Stimulated activated naive B cell treated with anti-CD40 and anti-IgM and Interleukin-4, amounts not matched to agents 10 μg/mL and 1 μg/mL and 100 μg/mL, for 72 hours (primary cell): ENCODE measurements around the gene GABRR2.

Source experiments
- ATAC-seq, 2 donors: fragments of 150-1000 bp; cut with Tn5 transposase; replicated peaks; 2 replicates each; pipeline ENCODE4 v1.10.0; 2021; ENCODE audit warnings: moderate library complexity in 1 of 2
- DNase-seq: peaks from one replicate; pipeline ENCODE4 v3.0.0; 2021
- H3K27ac Mint-ChIP-seq: one replicate; pipeline ENCODE4 v1.8.0; 2022; ENCODE audit warnings: mild to moderate bottlenecking, mixed read lengths
- H3K27me3 Mint-ChIP-seq, 2 donors: one replicate each; pipeline ENCODE4 v1.8.0; 2022; ENCODE audit warnings: mixed read lengths in 2 of 2
- H3K36me3 Mint-ChIP-seq, 2 donors: one replicate each; pipeline ENCODE4 v1.8.0; 2022; ENCODE audit warnings: mixed read lengths in 2 of 2, mild to moderate bottlenecking in 1 of 2
- H3K4me1 Mint-ChIP-seq, 2 donors: one replicate each; pipeline ENCODE4 v1.8.0; 2022; ENCODE audit warnings: mixed read lengths in 2 of 2, mild to moderate bottlenecking in 1 of 2
- H3K4me3 Mint-ChIP-seq, 2 donors: one replicate each; pipeline ENCODE4 v1.8.0; 2022; ENCODE audit warnings: mild to moderate bottlenecking in 2 of 2, mixed read lengths in 2 of 2, moderate library complexity in 1 of 2
- H3K9me3 Mint-ChIP-seq, 2 donors: one replicate each; pipeline ENCODE4 v1.8.0; 2022; ENCODE audit warnings: mixed read lengths in 2 of 2, mild to moderate bottlenecking in 1 of 2

Gene GABRR2

DNA sequence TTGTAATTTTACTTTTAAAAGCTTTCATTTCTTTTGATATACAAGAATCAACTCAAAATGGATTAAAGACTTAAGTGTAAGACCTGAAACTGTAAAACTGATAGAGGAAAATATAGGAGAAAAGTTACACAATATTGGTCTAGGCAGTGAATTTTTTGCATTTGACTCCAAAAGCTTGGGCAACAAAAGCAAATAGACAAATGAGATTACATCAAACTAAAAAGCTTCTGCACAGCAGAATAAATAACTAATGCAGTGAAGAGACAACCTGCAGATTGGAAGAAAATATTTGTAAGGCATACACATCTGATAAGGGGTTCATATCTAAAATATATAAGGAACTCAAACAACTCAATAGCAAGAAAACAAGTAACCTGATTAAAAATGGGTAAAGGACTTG lies 100.9 kb downstream of the GABRR2 start:
- no peak for ATAC-seq
- Mint-ChIP-seq H3K4me1 (peaks cover 2 to 5% of the 10 kb centered on the region in 2 donors), H3K27me3 (peaks cover 9 to 11% of the 10 kb centered on the region in 2 donors)

DNA sequence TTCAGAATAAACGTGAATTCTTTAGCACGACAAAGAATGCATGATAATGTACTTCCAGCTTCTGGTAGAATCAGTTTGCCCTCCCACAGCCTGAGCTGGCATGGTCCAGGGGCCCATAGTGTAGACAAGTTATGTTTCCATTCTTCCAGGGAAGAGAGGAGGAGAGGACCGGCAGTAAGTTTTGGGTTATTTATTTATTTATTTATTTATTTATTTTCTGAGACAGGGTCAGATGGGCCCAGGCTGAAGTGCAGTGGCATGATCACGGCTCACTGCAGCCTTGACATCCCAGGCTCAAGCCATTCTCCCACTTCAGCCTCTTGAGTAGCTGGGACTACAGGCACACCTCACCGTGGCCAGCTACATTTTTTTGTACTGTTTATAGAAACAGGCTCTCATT lies 102.6 kb downstream of the GABRR2 start:
- peaks cover 0 to 1% of the 10 kb centered on the region in 2 donors for H3K4me1 Mint-ChIP-seq
- H3K4me3 Mint-ChIP-seq: no peak overlapping the region
- ATAC-seq (no peak), DNase-seq (no peak)
- no peak overlapping the region for H3K27ac Mint-ChIP-seq
- H3K36me3 Mint-ChIP-seq: no peaks in the 10 kb centered on the region
- H3K9me3 Mint-ChIP-seq: no peaks in the 10 kb centered on the region
- peaks cover 6 to 7% of the 10 kb centered on the region in 2 donors for H3K27me3 Mint-ChIP-seq

More for the DNA sequence above, 100.9 kb downstream of the GABRR2 start:
- Mint-ChIP-seq H3K9me3 (no peaks in the 10 kb centered on the region), H3K27ac (no peak overlapping the region), H3K4me3 (no peak overlapping the region), H3K36me3 (no peaks in the 10 kb centered on the region)
- DNase-seq: no peak

DNA sequence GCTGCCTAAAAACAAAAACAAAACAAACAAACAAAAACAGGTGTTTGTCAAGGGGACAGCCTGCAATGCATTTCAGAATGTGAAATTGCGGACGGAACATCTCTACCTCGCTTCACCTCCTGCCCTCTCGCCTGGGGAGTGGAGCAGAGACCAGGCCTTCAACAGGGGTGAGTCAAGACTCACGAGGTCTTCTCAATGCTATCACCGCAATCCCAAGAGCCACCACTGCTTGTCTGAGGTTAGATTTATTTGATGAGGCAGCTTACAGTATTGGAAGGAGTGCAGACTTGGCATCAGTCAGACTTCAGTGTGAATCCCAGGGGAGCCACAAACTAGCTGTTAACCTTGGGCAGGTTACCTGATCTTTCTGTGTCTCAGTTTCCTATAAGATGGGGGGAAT lies 105.6 kb downstream of the GABRR2 start:
- no peak for ATAC-seq
- Mint-ChIP-seq H3K9me3 (no peaks in the 10 kb centered on the region), H3K4me1 (no peaks in the 10 kb centered on the region)

DNA sequence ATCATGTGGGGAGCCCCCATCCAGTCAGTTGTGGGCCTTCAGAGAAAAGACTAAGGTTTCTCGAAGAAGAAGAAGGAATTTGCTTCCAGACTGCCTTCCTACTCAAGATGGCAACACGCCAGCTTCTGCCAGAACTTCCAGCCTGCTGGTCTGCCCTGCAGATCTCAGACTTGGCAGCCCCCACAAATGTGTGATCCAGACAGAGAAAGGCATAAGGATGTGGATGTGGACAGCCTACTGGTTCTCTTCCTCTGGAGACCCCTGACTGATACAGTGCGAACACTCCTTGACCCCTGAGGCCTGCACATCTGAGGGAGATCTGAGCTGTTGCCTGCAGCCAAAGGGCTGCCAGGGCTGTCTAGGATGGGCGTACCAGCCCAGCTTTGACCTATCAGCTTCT lies 106.5 kb downstream of the GABRR2 start:
- DNase-seq (no peak), ATAC-seq (no peak)
- Mint-ChIP-seq H3K4me3 (no peak overlapping the region), H3K27ac (no peak overlapping the region), H3K27me3 (peaks cover 0 to 4% of the 10 kb centered on the region in 2 donors), H3K36me3 (no peaks in the 10 kb centered on the region), H3K9me3 (no peaks in the 10 kb centered on the region), H3K4me1 (no peaks in the 10 kb centered on the region)

More for the DNA sequence above, 105.6 kb downstream of the GABRR2 start:
- no peak for DNase-seq
- H3K27me3 Mint-ChIP-seq: peaks cover 0 to 4% of the 10 kb centered on the region in 2 donors
- no peak overlapping the region for H3K4me3 Mint-ChIP-seq
- H3K36me3 Mint-ChIP-seq: no peaks in the 10 kb centered on the region
- H3K27ac Mint-ChIP-seq: no peak overlapping the region
